ENCODE data around the gene TMEM184A. TPM values are rescaled to one million over a fixed set of nuclear protein-coding genes. Genes with fewer than 3 reads are reported as not detected.

The TMEM184A gene
- total and polyA plus RNA-seq, 2 donors (not counting 3 experiments of a cell fraction or from before 2014, with no cell fraction given), result 0.48 TPM; not detected in 1

- H3K4me1 ChIP-seq (ENCODE audit: control insufficient read depth, extremely low read depth, insufficient read depth, low read length), result no peaks in the 10 kb centered on the region
- ChIA-PET CTCF (interaction anchor here (2.2 kb wide), 1 partner anchor 10 kb away, joined by 8 read pairs; no protein-coding TSS in a partner anchor), POLR2A (no interaction called here)
- DNase-seq (ENCODE audit: low read depth, low spot score) (no peak), FAIRE-seq (no peak)
- intact Hi-C loops (cut with micrococcal nuclease) (no loop called here), dilution Hi-C loops (cut with MboI; ENCODE audit: extremely low pct_ligation_motif_present, low sequenced_read_pairs) (no loop called here)
- H3K27me3 ChIP-seq (ENCODE audit: control insufficient read depth in 2 of 2, insufficient read depth in 2 of 2, low read length in 2 of 2), result peaks cover 13 to 14% of the 10 kb centered on the region in 2 experiments
- no peak overlapping the region for H3K4me2 ChIP-seq (ENCODE audit: insufficient read depth, low read length)
- H3K9ac ChIP-seq (replicated peaks; ENCODE audit: extremely low read depth, insufficient read depth, low read length), result no peak overlapping the region
- no peak overlapping the region for H3K4me3 ChIP-seq (replicated peaks in 1 of 3; ENCODE audit: insufficient read depth in 1 of 3, low read depth in 1 of 3, low read length in 3 of 3)
- H3K9me1 ChIP-seq (replicated peaks; ENCODE audit: control insufficient read depth, extremely low read depth, insufficient read depth, low read length), result no peaks in the 10 kb centered on the region
- TF ChIP-seq CTCF (IDR thresholded peaks at IDR 0.05; ENCODE audit: extremely low read depth in 1 of 2, insufficient read depth in 1 of 2, low read depth in 1 of 2, low read length in 2 of 2), result no peak
- H3K36me3 ChIP-seq (ENCODE audit: control insufficient read depth in 2 of 2, extremely low read depth in 1 of 2, insufficient read depth in 2 of 2, low read length in 2 of 2), result no peaks in the 10 kb centered on the region
- H3K27ac ChIP-seq (ENCODE audit: insufficient read depth, low read depth, low read length), result no peak overlapping the region
- H3K79me2 ChIP-seq (ENCODE audit: control insufficient read depth, insufficient read depth, low read length), result no peaks in the 10 kb centered on the region
- no peak overlapping the region for H2AFZ ChIP-seq (ENCODE audit: low read depth, low read length)
- no peaks in the 10 kb centered on the region for H4K20me1 ChIP-seq (replicated peaks; ENCODE audit: control insufficient read depth, extremely low read depth, insufficient read depth, low read length)
- H3K9me3 ChIP-seq (replicated peaks; ENCODE audit: control insufficient read depth, insufficient read depth, low read length), result no peaks in the 10 kb centered on the region
- BruUV-seq (replicated peaks), result no TSS peak
Observed at GRCh38 chr7:1588978-1589377, 33.0 kb upstream of the TMEM184A start.

GRCh38 chr7:1587738-1588137 is 31.7 kb upstream of the TMEM184A start:
- POLR2A ChIA-PET, result no interaction called here
- TF ChIP-seq POLR2A (IDR thresholded peaks at IDR 0.05; ENCODE audit: low read depth, low read length) (no peak), FOS (IDR thresholded peaks at IDR 0.05; ENCODE audit: borderline replicate concordance, insufficient read depth, low read length) (no peak), MAX (IDR thresholded peaks at IDR 0.05; ENCODE audit: insufficient read depth, insufficient read length) (no peak), JUN (IDR thresholded peaks at IDR 0.05; ENCODE audit: borderline replicate concordance, insufficient read depth, insufficient read length, low read depth) (no peak), CTCF (IDR thresholded peaks at IDR 0.05; ENCODE audit: extremely low read depth in 1 of 2, insufficient read depth in 1 of 2, low read depth in 1 of 2, low read length in 2 of 2) (no peak), EZH2 (IDR thresholded peaks at IDR 0.05; ENCODE audit: borderline replicate concordance, low read depth, low read length, severe bottlenecking) (no peak), POLR2AphosphoS5 (IDR thresholded peaks at IDR 0.05; ENCODE audit: insufficient read depth, low read depth, low read length) (no peak), GATA2 (IDR thresholded peaks at IDR 0.05; ENCODE audit: insufficient read depth, insufficient read length, low read depth, low read length) (no peak), MYC (IDR thresholded peaks at IDR 0.05; ENCODE audit: low read depth, low read length) (no peak)
- H3K9me1 ChIP-seq (replicated peaks; ENCODE audit: control insufficient read depth, extremely low read depth, insufficient read depth, low read length), result no peaks in the 10 kb centered on the region
- no peak for FAIRE-seq
- H2AFZ ChIP-seq (ENCODE audit: low read depth, low read length), result no peak overlapping the region
- DNase-seq (ENCODE audit: low read depth, low spot score), result no peak
- no peaks in the 10 kb centered on the region for H3K4me1 ChIP-seq (ENCODE audit: control insufficient read depth, extremely low read depth, insufficient read depth, low read length)
- no peaks in the 10 kb centered on the region for H4K20me1 ChIP-seq (replicated peaks; ENCODE audit: control insufficient read depth, extremely low read depth, insufficient read depth, low read length)
- peaks cover 11 to 13% of the 10 kb centered on the region in 2 experiments for H3K27me3 ChIP-seq (ENCODE audit: control insufficient read depth in 2 of 2, insufficient read depth in 2 of 2, low read length in 2 of 2)
- H3K4me2 ChIP-seq (ENCODE audit: insufficient read depth, low read length), result no peak overlapping the region
- intact Hi-C loops (cut with micrococcal nuclease), result no loop called here
- no peak overlapping the region for H3K4me3 ChIP-seq (replicated peaks in 1 of 3; ENCODE audit: insufficient read depth in 1 of 3, low read depth in 1 of 3, low read length in 3 of 3)
- no peak overlapping the region for H3K27ac ChIP-seq (ENCODE audit: insufficient read depth, low read depth, low read length)
- BruUV-seq (replicated peaks), result no TSS peak
- CTCF ChIA-PET, result interaction anchor here (2.2 kb wide), 1 partner anchor 9 kb away, joined by 8 read pairs; no protein-coding TSS in a partner anchor
- dilution Hi-C loops (cut with MboI; ENCODE audit: extremely low pct_ligation_motif_present, low sequenced_read_pairs), result no loop called here
- no peak overlapping the region for H3K9ac ChIP-seq (replicated peaks; ENCODE audit: extremely low read depth, insufficient read depth, low read length)
- H3K79me2 ChIP-seq (ENCODE audit: control insufficient read depth, insufficient read depth, low read length), result no peaks in the 10 kb centered on the region
- no peaks in the 10 kb centered on the region for H3K36me3 ChIP-seq (ENCODE audit: control insufficient read depth in 2 of 2, extremely low read depth in 1 of 2, insufficient read depth in 2 of 2, low read length in 2 of 2)
- H3K9me3 ChIP-seq (replicated peaks; ENCODE audit: control insufficient read depth, insufficient read depth, low read length), result no peaks in the 10 kb centered on the region

All from endothelial cell of umbilical vein (primary cell).